Germinal center (tissue), 1 donor: Measurements from ENCODE around the gene QKI.

Experiments used
- DNase-seq: peaks from one replicate; pipeline ENCODE4 v3.0.0; 2012; ENCODE audit warnings: mixed read lengths, low spot score

QKI gene

GRCh38 chr6:163392533-163392932 lies 22.0 kb upstream of the QKI start:
- DNase-seq, result no peak

DNA sequence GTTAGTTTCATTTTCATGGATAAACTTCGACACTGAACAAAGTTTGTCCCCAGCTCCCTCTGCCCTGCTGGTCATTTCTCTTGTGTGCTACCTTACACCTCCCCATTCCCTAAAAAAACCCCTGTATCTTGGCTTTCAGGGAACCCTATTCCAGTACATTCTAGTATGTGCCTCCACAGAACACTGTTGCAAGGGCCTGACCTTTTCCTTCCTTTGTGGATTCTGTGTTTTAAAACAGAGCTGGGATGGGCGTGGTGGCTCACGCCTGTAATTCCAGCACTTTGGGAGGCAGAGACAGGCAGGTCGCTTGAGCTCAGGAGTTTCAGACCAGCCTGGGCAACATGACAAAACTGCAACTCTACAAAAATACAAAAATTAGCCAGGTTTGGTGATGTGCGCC lies 20.6 kb upstream of the QKI start:
- no peak for DNase-seq

- DNase-seq, result no peak
Observed at GRCh38 chr6:163394659-163395058, 19.9 kb upstream of the QKI start.

DNA sequence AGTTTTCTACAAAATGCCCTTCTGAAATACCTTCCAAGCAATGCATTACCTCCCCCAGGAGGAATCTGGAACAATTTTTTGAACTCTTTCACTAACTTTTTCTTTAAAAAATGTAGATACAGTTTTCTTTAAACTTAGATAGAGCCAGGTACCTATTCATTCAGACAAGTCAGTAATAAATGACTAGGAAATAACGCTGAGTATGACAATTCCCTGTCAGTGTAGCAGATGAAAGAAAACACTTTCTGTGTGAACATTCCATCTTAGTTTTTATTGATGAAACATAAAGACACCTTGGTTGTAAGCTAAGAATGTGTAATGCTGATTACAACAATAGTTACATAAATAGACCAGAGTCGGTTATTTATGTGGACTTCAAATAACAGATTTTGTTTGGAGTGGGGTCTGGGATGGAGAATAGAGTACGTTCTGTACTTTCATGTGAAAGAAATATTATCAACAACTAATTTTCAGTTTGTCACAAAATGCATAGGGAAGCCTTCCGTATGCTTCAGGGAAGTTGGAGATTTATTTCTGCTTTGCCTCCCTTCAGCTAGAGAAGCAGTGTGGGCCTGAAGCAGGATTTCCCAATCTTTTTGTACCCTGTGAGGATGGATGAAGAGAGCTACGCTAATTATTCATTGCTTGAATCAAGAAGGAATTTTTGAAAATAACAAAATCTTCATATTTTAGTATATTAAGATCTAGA lies 19.2 kb upstream of the QKI start:
- DNase-seq, result no peak

DNA sequence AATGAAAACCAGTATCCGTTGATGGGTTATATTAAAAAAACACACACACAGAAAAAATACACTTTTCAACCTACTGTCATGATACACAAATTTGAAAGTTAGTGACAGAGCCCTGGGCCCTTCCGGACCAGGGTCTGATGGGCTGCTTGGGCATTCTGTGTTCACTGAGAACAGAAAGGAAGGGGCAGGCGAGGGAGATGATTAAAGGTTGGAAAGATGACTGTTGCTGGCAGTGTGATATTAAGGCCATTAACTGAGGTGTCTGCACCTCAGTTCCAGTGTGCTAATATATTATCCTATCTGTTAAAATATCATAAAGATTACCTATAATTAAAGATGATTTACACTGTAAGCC lies 18.7 kb upstream of the QKI start:
- no peak for DNase-seq

DNA sequence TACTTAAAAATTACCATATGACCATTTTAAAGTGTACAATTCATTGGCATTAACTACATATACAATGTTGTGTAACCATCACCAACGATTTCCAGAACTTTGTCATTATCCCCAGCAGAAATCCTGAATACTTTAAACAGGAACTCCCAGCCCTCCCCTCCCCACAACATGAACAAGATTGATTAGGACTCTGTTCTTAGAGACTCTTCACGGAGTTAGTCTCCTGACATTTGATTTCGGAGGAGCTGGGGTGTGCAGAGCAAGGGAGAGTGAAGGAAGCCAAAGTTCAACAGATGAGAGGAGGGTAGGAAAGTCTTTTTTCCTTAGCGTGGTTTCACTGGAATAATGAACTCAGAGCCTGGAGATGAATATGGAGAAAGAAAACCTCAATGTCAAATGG lies 17.2 kb upstream of the QKI start:
- DNase-seq, result no peak

GRCh38 chr6:163398115-163398514 lies 16.4 kb upstream of the QKI start:
- no peak for DNase-seq

DNA sequence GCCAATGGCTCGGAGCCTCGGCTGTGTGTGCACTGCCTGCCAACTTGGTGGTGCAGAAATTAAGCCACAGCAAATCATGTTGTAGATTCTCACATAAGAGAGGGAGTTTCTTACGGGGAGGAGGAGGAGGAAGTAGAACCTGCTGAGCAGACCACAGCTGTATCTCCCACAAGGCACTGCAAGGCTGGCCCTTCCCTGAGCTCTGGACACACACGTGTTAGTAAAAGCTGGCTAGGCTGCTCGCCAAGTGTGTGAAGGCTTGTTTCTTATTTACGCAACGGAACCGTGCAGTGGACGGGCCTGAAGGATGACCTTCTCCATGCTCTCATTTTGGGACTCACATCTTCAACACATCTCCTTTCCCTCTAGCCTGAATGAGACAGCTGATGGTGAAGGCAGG lies 15.7 kb upstream of the QKI start:
- no peak for DNase-seq

GRCh38 chr6:163400509-163400908 lies 14.0 kb upstream of the QKI start:
- no peak for DNase-seq

DNA sequence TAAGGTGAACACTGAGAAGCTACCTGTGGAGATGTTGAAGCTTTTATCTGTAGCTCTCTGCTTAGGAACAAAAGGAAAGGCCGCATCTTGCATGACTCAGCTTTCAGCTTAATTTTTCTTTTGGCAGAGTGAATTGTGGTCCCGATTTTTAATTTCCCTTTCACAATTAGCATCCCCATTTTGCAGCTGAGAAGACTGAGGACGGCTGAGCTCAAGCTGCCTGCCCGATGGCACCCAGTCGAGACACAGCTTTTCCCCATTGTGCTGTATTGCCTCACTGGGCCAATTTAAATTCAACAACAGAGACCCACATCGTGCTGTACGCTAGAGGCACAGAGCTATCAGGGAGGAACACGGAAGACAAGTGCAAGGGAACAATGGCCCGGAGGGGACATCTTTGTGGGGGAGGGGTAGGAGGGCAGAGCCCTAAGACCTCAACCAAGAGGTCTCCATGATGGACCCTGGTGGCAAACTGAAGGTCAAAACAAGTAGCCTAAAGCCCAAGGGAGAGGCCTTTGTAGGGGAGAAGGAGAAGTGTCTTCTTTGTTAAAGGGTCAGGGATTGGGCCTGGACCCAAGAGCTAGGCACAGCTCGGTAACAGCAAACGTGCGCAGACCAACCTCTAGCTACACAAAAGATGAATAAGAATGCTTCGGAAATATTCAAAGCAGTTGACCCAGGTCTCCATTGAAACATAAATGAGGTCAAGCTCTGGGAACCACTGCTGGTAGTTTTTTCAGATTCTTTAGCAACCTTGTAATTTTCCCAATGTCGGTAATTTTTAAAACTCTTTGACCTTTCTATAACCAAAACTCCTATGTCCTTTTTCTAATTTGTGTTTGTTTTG lies 13.3 kb upstream of the QKI start:
- no peak for DNase-seq

- DNase-seq, result no peak
Observed at GRCh38 chr6:163402616-163403015, 11.9 kb upstream of the QKI start.

- DNase-seq, result no peak
Observed at GRCh38 chr6:163404825-163405265, 9.7 kb upstream of the QKI start.

DNA sequence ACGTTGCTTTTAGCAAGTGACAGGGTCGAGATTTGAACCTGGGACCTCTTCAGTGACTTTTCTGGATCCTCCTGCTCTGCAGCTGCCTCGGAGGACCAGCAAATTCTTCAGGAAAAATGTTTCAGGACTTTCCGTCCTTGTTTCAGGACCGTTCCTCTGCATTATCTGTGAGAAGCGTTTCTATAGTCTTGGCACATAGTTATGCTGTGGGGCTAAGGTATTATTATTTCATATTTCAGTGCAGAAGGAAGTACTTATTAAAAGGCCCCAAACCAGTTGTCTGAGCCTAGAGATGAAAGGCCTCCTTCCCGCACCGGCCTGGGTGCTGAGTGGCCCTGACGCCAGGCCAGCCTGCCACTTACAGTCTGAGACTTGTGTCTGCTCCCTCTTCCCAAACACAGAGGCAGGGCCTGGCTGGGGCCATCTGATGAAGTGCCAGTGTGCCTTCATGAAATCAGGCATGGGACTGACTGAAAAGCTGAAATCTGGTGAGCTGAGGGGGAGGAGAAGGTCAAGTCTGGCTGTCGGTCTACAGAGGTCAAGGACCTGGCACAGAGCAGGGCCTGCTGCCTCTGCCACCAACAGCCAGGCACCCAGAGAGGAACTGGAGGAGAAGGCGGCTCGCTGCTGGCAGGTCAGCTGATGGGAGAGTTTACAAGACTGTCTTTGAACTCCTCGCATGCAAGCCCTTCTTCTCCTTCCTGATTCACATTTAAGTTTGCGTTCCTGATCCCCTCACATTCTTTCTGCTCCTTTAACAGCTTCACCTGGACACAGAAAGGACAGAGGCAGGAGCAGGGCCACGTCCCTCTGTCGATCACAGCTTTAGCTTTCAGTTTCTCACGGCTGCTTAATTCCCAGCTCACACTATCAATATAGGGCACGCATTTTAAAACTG lies 8.9 kb upstream of the QKI start:
- DNase-seq, result no peak

- DNase-seq, result no peak
Observed at GRCh38 chr6:163406366-163406765, 8.2 kb upstream of the QKI start.

DNA sequence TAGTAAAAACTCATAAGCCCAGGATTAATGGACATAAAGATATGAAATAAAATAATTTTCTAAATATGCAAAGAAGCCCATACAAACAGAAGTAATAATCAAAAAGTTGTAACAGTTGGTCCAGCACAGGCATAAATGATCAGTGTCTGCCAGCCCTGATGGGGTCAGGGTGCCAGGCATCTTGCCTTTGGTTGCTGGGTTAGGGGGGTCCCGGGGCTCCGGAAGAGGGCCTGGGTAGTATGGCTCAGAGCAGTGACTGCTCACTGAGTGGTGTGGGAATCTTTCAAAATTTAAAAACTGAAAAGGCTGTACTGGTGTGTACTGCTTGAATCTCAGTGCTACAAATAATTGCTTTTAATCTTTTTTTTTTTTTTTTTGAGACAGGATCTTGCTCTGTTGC lies 7.7 kb upstream of the QKI start:
- no peak for DNase-seq

- DNase-seq, result no peak
Observed at GRCh38 chr6:163408352-163408991, 6.0 kb upstream of the QKI start.

- DNase-seq, result no peak
Observed at GRCh38 chr6:163409712-163410111, 4.8 kb upstream of the QKI start.

GRCh38 chr6:163412341-163412740 lies 2.2 kb upstream of the QKI start:
- DNase-seq, result no peak

DNA sequence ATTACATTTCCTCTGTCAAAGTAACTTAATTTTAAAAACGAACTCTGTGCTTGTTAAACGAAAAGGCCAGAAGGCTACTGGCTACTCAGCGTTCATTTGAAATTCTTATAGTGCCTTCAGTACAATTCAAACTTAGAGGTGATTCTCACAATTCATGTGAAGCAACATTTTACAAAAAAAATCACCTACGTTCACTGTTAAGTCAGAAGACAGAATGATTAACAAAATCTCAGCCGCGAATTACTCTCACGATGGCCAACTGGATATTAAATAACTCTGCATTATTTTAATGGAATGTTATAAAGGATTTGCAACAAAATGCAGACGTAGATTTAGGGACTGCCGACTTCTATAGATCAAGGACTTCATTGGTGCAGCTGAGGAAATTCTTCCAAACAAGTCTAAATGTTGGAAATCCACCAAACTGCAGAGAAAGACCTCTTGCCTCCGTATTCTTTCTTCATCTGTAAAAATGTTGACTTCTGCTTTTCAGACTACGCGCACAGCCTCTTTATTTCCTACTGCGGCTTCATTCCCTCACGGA lies 1.6 kb upstream of the QKI start:
- no peak for DNase-seq

- DNase-seq, result peak; percentile 96
Observed at GRCh38 chr6:163413345-163414116, 987 bp upstream of the QKI start.
